ENCODE results near the gene NHERF1.
A peak's percentile ranks its signal among the peaks of the same experiment; 100 is the strongest.

Gene NHERF1

DNA sequence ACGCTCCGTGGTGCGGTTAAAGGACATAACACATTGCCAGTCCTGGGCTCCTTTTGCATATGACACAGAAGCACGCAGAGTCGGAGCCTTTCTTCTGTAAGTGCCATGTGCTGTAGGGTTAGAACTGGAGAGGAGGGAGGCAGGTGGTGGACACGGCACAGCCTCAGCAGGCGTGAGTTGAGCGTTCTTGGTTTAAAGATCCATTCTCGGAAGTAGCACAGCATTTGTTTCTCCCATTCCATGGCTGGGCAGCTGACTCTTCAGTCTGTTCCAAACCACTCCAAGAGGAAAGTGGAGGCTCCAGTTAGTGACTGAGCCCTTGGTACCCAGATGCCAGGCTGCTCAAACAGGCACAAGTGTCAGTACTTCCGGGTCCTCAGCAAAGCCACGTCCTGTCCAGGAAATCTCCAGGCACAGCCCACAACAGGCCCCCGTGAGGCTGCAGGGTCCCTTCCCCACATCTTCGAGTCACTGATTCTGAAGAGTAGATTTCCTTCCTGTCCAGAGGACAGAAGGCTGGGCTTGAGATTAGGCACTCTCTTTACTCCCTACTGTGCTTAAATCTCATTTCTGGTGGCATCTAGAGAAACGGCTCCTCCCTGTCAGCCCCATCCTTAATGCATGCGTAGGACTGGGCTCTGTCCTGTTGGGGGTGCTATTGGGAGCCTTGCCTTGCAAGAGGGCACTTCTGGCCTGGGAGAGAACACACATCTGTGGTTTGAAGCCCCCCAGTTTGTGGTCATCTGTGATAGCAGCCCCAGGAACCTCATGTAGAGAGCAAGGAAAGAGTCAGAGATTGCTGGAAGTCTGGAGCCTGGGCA lies 67.3 kb downstream of the NHERF1 start:
- no peak for DNase-seq (ENCODE audit: low read depth)
- TF ChIP-seq CTCF (IDR thresholded peaks at IDR 0.05; ENCODE audit: control insufficient read depth, insufficient read depth, low read depth, low read length, missing control alignments) = peak; percentile 24
- no peak overlapping the region for H3K4me3 ChIP-seq (ENCODE audit: control insufficient read depth, low read depth, low read length)

- no peak for TF ChIP-seq CTCF (IDR thresholded peaks at IDR 0.05; ENCODE audit: control insufficient read depth, insufficient read depth, low read depth, low read length, missing control alignments)
- no peak for DNase-seq (ENCODE audit: low read depth)
- H3K4me3 ChIP-seq (ENCODE audit: control insufficient read depth, low read depth, low read length) = no peak overlapping the region
Measured at GRCh38 chr17:74816905-74817620, 68.6 kb downstream of the NHERF1 start.

DNA sequence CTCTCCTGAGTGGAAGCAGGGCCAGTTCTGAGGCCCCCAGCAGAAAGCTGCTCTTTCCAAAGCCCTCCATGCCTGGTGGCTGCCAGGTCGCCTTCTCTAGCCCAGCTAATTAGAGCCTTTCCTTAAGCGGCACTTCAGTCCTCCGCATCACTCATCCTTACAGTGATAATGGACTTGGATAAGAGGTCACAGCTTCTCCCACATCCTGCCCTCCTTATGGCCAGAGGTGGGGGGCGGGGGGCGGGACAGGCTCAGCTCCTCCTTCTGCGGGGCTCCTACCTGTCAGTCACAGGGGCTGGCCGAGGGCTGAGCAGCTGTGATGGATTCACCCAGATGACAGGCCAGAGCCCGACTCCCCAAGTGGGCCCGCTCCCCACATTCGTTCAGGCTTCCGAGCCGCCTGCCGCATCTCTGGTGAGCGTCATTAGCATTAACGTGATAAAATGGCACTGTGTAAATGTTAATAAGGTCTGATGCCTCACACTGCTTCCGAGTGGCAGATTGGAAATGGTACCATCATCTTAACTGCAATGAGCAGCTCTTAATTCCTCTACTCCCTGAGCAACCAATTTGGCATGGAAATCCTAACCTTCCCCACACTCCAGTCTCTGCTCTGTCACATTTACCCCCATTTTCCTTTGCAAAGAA lies 70.0 kb downstream of the NHERF1 start:
- no peak for DNase-seq (ENCODE audit: low read depth)
- TF ChIP-seq CTCF (IDR thresholded peaks at IDR 0.05; ENCODE audit: control insufficient read depth, insufficient read depth, low read depth, low read length, missing control alignments) = no peak
- H3K4me3 ChIP-seq (ENCODE audit: control insufficient read depth, low read depth, low read length) = no peak overlapping the region
